A673 (cell line): ENCODE results near the gene TIAM1. TPM values are rescaled to one million over a fixed set of nuclear protein-coding genes. Genes with fewer than 3 reads are reported as not detected.

Experiments
- BruUV-seq: library from RNA; stranded (reverse); fragments of 400-500 nt; replicated peaks from 2 replicates; lab custom pipeline; 2021; lab: Mats Ljungman, UMichigan
- CTCF ChIA-PET: fragments of 300-600 bp; sonication (Branson Sonifier 250); formaldehyde crosslinking; loops from one replicate; lab custom pipeline; 2022; ENCODE audit warnings: antibody characterized with exemption; lab: Charles Lee
- POLR2A ChIA-PET: fragments of 300-600 bp; sonication (Branson Sonifier 250); formaldehyde crosslinking; loops from one replicate; lab custom pipeline; 2022; ENCODE audit warnings: antibody characterized with exemption; ENCODE audit not compliant: low non-redundant PET; lab: Charles Lee
- DNase-seq: peaks from one replicate; pipeline ENCODE4 v3.0.0-alpha.2; 2015; ENCODE audit warnings: low spot score
- H3K27ac ChIP-seq: fragments of 200-600 bp; sonication (generic); 2 replicates; pipeline ENCODE4 v1.5.1; 2016; ENCODE audit warnings: mixed run types, low read depth, mild to moderate bottlenecking, mixed read lengths, antibody characterized with exemption, low read length; ENCODE audit not compliant: poor library complexity, severe bottlenecking
- H3K27me3 ChIP-seq: fragments of 200-600 bp; sonication (generic); replicated peaks from 2 replicates; pipeline ENCODE4 v1.6.1; 2017; ENCODE audit warnings: mixed run types, low read depth, mild to moderate bottlenecking, mixed read lengths, antibody characterized with exemption, low read length; ENCODE audit not compliant: insufficient read depth, poor library complexity
- H3K36me3 ChIP-seq: fragments of 200-600 bp; sonication (generic); 2 replicates; pipeline ENCODE4 v1.6.1; 2016; ENCODE audit warnings: mixed run types, mild to moderate bottlenecking, mixed read lengths, antibody characterized with exemption, low read length; ENCODE audit not compliant: insufficient read depth, poor library complexity, severe bottlenecking
- H3K4me1 ChIP-seq: fragments of 200-600 bp; sonication (generic); 2 replicates; pipeline ENCODE4 v1.6.1; 2017; ENCODE audit warnings: mixed run types, mild to moderate bottlenecking, mixed read lengths, antibody characterized with exemption, low read length; ENCODE audit not compliant: insufficient read depth, poor library complexity, severe bottlenecking
- H3K4me3 ChIP-seq: fragments of 200-600 bp; sonication (generic); 2 replicates; pipeline ENCODE4 v1.5.1; 2016; ENCODE audit warnings: low read depth, mixed run types, mild to moderate bottlenecking, mixed read lengths, low read length; ENCODE audit not compliant: poor library complexity, severe bottlenecking
- H3K9me3 ChIP-seq: fragments of 200-600 bp; sonication (generic); 2 replicates; pipeline ENCODE4 v1.6.1; 2016; ENCODE audit warnings: mixed run types, low read depth, mild to moderate bottlenecking, mixed read lengths, antibody characterized with exemption, low read length; ENCODE audit not compliant: poor library complexity, severe bottlenecking
- CTCF ChIP-seq: fragments of 300-800, 200-600 bp; sonication (generic); conservative IDR thresholded peaks from 2 replicates; pipeline ENCODE4 v1.5.1; 2017; ENCODE audit warnings: low read depth, mild to moderate bottlenecking, antibody characterized with exemption, low read length, moderate library complexity, mixed read lengths
- EZH2 ChIP-seq: fragments of 200-600 bp; sonication (generic); IDR thresholded peaks from 2 replicates; pipeline ENCODE4 v1.6.1; 2017; ENCODE audit warnings: borderline replicate concordance, low read depth, mild to moderate bottlenecking, mixed read lengths, antibody characterized with exemption, low read length; ENCODE audit not compliant: poor library complexity, severe bottlenecking
- intact Hi-C: fragments of 100-400 bp; cut with micrococcal nuclease; formaldehyde crosslinking; loops from one replicate; pipeline ENCODE4 v1.10.0; 2022; ENCODE audit not compliant: unreplicated experiment
- total RNA-seq: library from RNA; stranded (reverse); gene quantifications from 2 replicates; pipeline ENCODE4 v1.2.3, GENCODE V29; 2021

Gene TIAM1
- total RNA-seq, 1 experiment from 2014 or later, result 9.6 TPM

GRCh38 chr21:31254131-31254530 lies 89.9 kb downstream of the TIAM1 start:
- H3K36me3 ChIP-seq, result no peaks in the 10 kb centered on the region
- H3K4me1 ChIP-seq, result no peaks in the 10 kb centered on the region
- POLR2A ChIA-PET, result no interaction called here
- H3K27ac ChIP-seq, result no peak overlapping the region
- DNase-seq, result no peak
- H3K27me3 ChIP-seq, result no peaks in the 10 kb centered on the region
- CTCF ChIA-PET, result no interaction called here
- H3K9me3 ChIP-seq, result no peaks in the 10 kb centered on the region
- BruUV-seq, result no TSS peak
- H3K4me3 ChIP-seq, result no peak overlapping the region
- no peak for TF ChIP-seq EZH2
- no peak for TF ChIP-seq CTCF
- intact Hi-C loops, result no loop called here

GRCh38 chr21:31253684-31254083 lies 90.4 kb downstream of the TIAM1 start:
- Histone ChIP-seq H3K36me3 (no peaks in the 10 kb centered on the region), H3K4me3 (no peak overlapping the region), H3K27me3 (no peaks in the 10 kb centered on the region), H3K9me3 (no peaks in the 10 kb centered on the region), H3K27ac (no peak overlapping the region), H3K4me1 (no peaks in the 10 kb centered on the region)
- ChIA-PET CTCF (no interaction called here), POLR2A (no interaction called here)
- no peak for TF ChIP-seq EZH2
- no peak for TF ChIP-seq CTCF
- no peak for DNase-seq
- no TSS peak for BruUV-seq
- intact Hi-C loops, result no loop called here

- TF ChIP-seq CTCF (no peak), EZH2 (no peak)
- Histone ChIP-seq H3K4me3 (no peak overlapping the region), H3K4me1 (no peaks in the 10 kb centered on the region), H3K27ac (no peak overlapping the region), H3K9me3 (no peaks in the 10 kb centered on the region), H3K36me3 (no peaks in the 10 kb centered on the region), H3K27me3 (no peaks in the 10 kb centered on the region)
- ChIA-PET CTCF (no interaction called here), POLR2A (interaction anchor here (0.5 kb wide), 1 partner anchor 307 kb away, joined by 16 read pairs; no protein-coding TSS in a partner anchor)
- DNase-seq, result no peak
- no TSS peak for BruUV-seq
- intact Hi-C loops, result no loop called here
Observed at GRCh38 chr21:31252611-31253010, 91.5 kb downstream of the TIAM1 start.
